K562 (cell line): Measurements from ENCODE around the gene FAM110D. TPM values are rescaled to one million over a fixed set of nuclear protein-coding genes. Genes with fewer than 3 reads are reported as not detected.

Source experiments
- CHAMP1 ChIP-seq: fragments of 450-650 bp; IDR thresholded peaks from 2 replicates; pipeline ENCODE4 v1.6.1; 2016; ENCODE audit warnings: mild to moderate bottlenecking
- CREM ChIP-seq: IDR thresholded peaks from 2 replicates; pipeline ENCODE4 v1.6.1; 2014; ENCODE audit warnings: antibody characterized with exemption, low read depth
- DPF2 ChIP-seq: fragments of 450-650 bp; IDR thresholded peaks from 2 replicates; pipeline ENCODE4 v1.6.1; 2016
- ETS2 ChIP-seq: IDR thresholded peaks from 2 replicates; pipeline ENCODE4 v1.6.1; 2016; ENCODE audit warnings: borderline replicate concordance, missing genetic modification characterization, mild to moderate bottlenecking, moderate library complexity, missing compliant biosample characterization; ENCODE audit not compliant: poor library complexity, severe bottlenecking
- FOXK1 ChIP-seq: sonication (generic); formaldehyde crosslinking; IDR thresholded peaks from 2 replicates; pipeline ENCODE4 v1.8.0; 2022; ENCODE audit warnings: missing genetic modification reagents, mild to moderate bottlenecking, borderline replicate concordance
- GABPB2 ChIP-seq: fragments of 250-450 bp; sonication (Bioruptor Pico); conservative IDR thresholded peaks from 2 replicates; pipeline ENCODE4 v1.5.1; 2021; ENCODE audit warnings: mild to moderate bottlenecking
- GTF2E2 ChIP-seq: fragments of 200-800 bp; sonication (Bioruptor generic); IDR thresholded peaks from 2 replicates; pipeline ENCODE4 v1.6.1; 2016; ENCODE audit warnings: missing genetic modification characterization, missing compliant biosample characterization
- IRF2 ChIP-seq: sonication (generic); formaldehyde crosslinking; IDR thresholded peaks from 2 replicates; pipeline ENCODE4 v1.8.1; 2022; ENCODE audit warnings: mild to moderate bottlenecking, missing genetic modification reagents
- MBD2 ChIP-seq: sonication (generic); IDR thresholded peaks from 2 replicates; pipeline ENCODE4 v1.6.1; 2016; ENCODE audit warnings: low read depth, borderline replicate concordance
- NEUROD1 ChIP-seq: fragments of 150-350 bp; IDR thresholded peaks from 2 replicates; pipeline ENCODE4 v1.6.1; 2014; ENCODE audit warnings: borderline replicate concordance, low read length, low read depth; ENCODE audit not compliant: partially characterized antibody
- NFRKB ChIP-seq: fragments of 450-650 bp; IDR thresholded peaks from 2 replicates; pipeline ENCODE4 v1.6.1; 2016; ENCODE audit warnings: low read depth
- PCBP1 ChIP-seq: fragments of 200-400 bp; formaldehyde crosslinking; IDR thresholded peaks from 2 replicates; pipeline ENCODE4 v1.6.1; 2018; ENCODE audit warnings: mild to moderate bottlenecking, low read depth, low read length; ENCODE audit not compliant: poor library complexity, severe bottlenecking
- POLR2G ChIP-seq: fragments of 200-400 bp; formaldehyde crosslinking; IDR thresholded peaks from 2 replicates; pipeline ENCODE4 v1.6.1; 2017; ENCODE audit warnings: low read depth, mild to moderate bottlenecking, antibody characterized with exemption, low read length, moderate library complexity
- SMAD4 ChIP-seq: fragments of 250-450 bp; sonication (Bioruptor Pico); conservative IDR thresholded peaks from 2 replicates; pipeline ENCODE4 v1.8.0; 2021; ENCODE audit warnings: inconsistent platforms, mild to moderate bottlenecking, moderate library complexity
- SRSF3 ChIP-seq: fragments of 200-400 bp; formaldehyde crosslinking; IDR thresholded peaks from 2 replicates; pipeline ENCODE4 v1.6.1; 2016; ENCODE audit warnings: mild to moderate bottlenecking, low read length, moderate library complexity; ENCODE audit not compliant: insufficient read depth
- STAG1 ChIP-seq: sonication (generic); formaldehyde crosslinking; IDR thresholded peaks from 2 replicates; pipeline ENCODE4 v1.5.0; 2020; ENCODE audit warnings: missing genetic modification reagents, borderline replicate concordance
- ZFP36 ChIP-seq: fragments of 150-350 bp; IDR thresholded peaks from 2 replicates; pipeline ENCODE4 v1.6.1; 2018; ENCODE audit warnings: low read length, low read depth; ENCODE audit not compliant: partially characterized antibody
- ZNF212 ChIP-seq: fragments of 450-650 bp; formaldehyde crosslinking; IDR thresholded peaks from 2 replicates; pipeline ENCODE4 v1.4.0; 2020; ENCODE audit warnings: mild to moderate bottlenecking
- ZNF23 ChIP-seq: fragments of 250-450 bp; sonication (Bioruptor Pico); IDR thresholded peaks from 2 replicates; pipeline ENCODE4 v1.4.0; 2020; ENCODE audit warnings: mild to moderate bottlenecking
- ZNF354B ChIP-seq: fragments of 250-450 bp; sonication (Bioruptor Pico); IDR thresholded peaks from 2 replicates; pipeline ENCODE4 v1.4.0; 2020
- ZNF584 ChIP-seq: fragments of 200-800 bp; sonication (Bioruptor generic); IDR thresholded peaks from 2 replicates; pipeline ENCODE4 v1.6.1; 2016; ENCODE audit warnings: low read depth, mild to moderate bottlenecking, missing genetic modification characterization, missing compliant biosample characterization
- ZNF586 ChIP-seq: fragments of 450-650 bp; formaldehyde crosslinking; conservative IDR thresholded peaks from 2 replicates; pipeline ENCODE4 v1.4.0; 2020; ENCODE audit warnings: mild to moderate bottlenecking, moderate library complexity
- polyA plus RNA-seq, 8 experiments: library from polyadenylated mRNA; depleted of rRNA in 4 of 8; stranded (reverse) in 5 of 8; unstranded in 3 of 8; fragments of >200 nt; fragmentation: Nextera tagmentation in 2 of 8; fragmentation: Illumina TruSeq in 1 of 8; extraction: Ambion mirVana in 2 of 8; extraction: Trizol in 1 of 8; gene quantifications; 2 replicates each; pipeline versions ENCODE4 v1.2.1 to v1.2.3, GENCODE V29; 2011 to 2014; ENCODE audit warnings: inconsistent platforms in 1 of 8, missing spikeins in 1 of 8
- total RNA-seq, 7 experiments: library from RNA; depleted of rRNA in 6 of 7; stranded (reverse); fragments of >200 nt in 6 of 7; fragmentation: Illumina TruSeq in 2 of 7; extraction: Trizol in 2 of 7; gene quantifications; 2 replicates each; pipeline versions ENCODE4 v1.2.1 to v1.2.3, GENCODE V29; 2011 to 2021; ENCODE audit warnings: low replicate concordance in 1 of 7

Gene FAM110D
- total and polyA plus RNA-seq, 9 of the 15 experiments (the other 6 are each of a cell fraction or from before 2014, with no cell fraction given), result 0.04 to 1.1 (median 0.33) TPM

- TF ChIP-seq PCBP1, result peak; percentile 32
- no peak for TF ChIP-seq MBD2
- TF ChIP-seq CREM, result 0 out of 2 replicates have a peak, but pooled peaks have one; percentile 16
- TF ChIP-seq ETS2 (tag), result no peak
- TF ChIP-seq CHAMP1, result no peak
- no peak for TF ChIP-seq GABPB2 (CRISPR knock-in tag)
- 0 out of 2 replicates have a peak, but pooled peaks have one; percentile 51 for TF ChIP-seq SRSF3
- peak; percentile 25; the same call in 1 of the 2 replicates for TF ChIP-seq STAG1 (CRISPR knock-in tag)
- no peak for TF ChIP-seq ZNF23 (CRISPR knock-in tag)
- TF ChIP-seq SMAD4 (CRISPR knock-in tag), result peak; percentile 45
- peak; percentile 90 for TF ChIP-seq POLR2G
- TF ChIP-seq ZNF354B (CRISPR knock-in tag), result no peak
- TF ChIP-seq FOXK1 (CRISPR knock-in tag), result no peak; the same call in 1 of the 2 replicates
- TF ChIP-seq IRF2 (CRISPR knock-in tag), result peak; percentile 14; the same call in 1 of the 2 replicates
- peak; percentile 24 for TF ChIP-seq NEUROD1
- TF ChIP-seq ZNF212 (CRISPR knock-in tag), result peak; percentile 42; the same call in 1 of the 2 replicates
- no peak for TF ChIP-seq ZFP36
- TF ChIP-seq GTF2E2, result peak; percentile 93; the same call in 1 of the 2 replicates
- 0 out of 2 replicates have a peak, but pooled peaks have one; percentile 20 for TF ChIP-seq ZNF584 (CRISPR knock-in tag)
- peak; percentile 12; the same call in 1 of the 2 replicates for TF ChIP-seq NFRKB
- TF ChIP-seq DPF2, result no peak
- TF ChIP-seq ZNF586 (CRISPR knock-in tag), result no peak
Observed at GRCh38 chr1:26110731-26111529, 47.9 kb upstream of the FAM110D start (continued).
